ENCODE results near the gene DIPK1A.

DNA sequence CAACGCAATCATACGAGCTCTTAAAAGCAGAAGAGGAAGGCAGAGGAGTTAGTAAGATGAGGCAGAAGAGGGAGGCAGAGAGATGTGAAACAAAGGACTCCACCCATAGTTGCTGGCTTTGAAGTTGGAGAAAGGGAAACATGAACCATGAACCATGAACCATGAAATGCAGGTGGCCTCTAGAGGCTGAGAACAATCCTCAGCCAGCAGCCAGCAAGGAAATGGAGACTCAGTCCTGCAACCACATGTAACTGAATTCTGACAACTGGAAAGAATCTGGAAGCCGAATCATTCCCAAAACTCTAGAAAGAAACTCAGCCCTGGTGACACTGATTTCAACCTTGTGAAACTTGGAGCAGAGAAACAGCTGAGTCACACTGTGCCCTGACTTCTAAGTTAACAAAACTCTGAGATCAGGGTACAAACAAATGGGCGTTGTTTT lies 10.1 kb downstream of the DIPK1A start:
- TF ChIP-seq, protein P1, sequence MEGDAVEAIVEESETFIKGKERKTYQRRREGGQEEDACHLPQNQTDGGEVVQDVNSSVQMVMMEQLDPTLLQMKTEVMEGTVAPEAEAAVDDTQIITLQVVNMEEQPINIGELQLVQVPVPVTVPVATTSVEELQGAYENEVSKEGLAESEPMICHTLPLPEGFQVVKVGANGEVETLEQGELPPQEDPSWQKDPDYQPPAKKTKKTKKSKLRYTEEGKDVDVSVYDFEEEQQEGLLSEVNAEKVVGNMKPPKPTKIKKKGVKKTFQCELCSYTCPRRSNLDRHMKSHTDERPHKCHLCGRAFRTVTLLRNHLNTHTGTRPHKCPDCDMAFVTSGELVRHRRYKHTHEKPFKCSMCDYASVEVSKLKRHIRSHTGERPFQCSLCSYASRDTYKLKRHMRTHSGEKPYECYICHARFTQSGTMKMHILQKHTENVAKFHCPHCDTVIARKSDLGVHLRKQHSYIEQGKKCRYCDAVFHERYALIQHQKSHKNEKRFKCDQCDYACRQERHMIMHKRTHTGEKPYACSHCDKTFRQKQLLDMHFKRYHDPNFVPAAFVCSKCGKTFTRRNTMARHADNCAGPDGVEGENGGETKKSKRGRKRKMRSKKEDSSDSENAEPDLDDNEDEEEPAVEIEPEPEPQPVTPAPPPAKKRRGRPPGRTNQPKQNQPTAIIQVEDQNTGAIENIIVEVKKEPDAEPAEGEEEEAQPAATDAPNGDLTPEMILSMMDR (IDR thresholded peaks at IDR 0.05) = no peak
- TF ChIP-seq EZH2 (IDR thresholded peaks at IDR 0.05) = no peak
- TF ChIP-seq EZH2phosphoT487 (IDR thresholded peaks at IDR 0.05) = no peak

Data from neural progenitor cell (in vitro differentiated cells).